Calu3 (cell line): Measurements from ENCODE around the gene PDGFD. TPM values are rescaled to one million over a fixed set of nuclear protein-coding genes. Genes with fewer than 3 reads are reported as not detected.
A peak's percentile ranks its signal among the peaks of the same experiment; 100 is the strongest.

Experiments used
- BruUV-seq: library from RNA; stranded (reverse); fragments of 400-500 nt; replicated peaks from 2 replicates; lab custom pipeline; 2021; lab: Mats Ljungman, UMichigan
- CTCF ChIA-PET: fragments of 300-600 bp; sonication (Branson Sonifier 250); formaldehyde crosslinking; loops from one replicate; lab custom pipeline; 2022; ENCODE audit warnings: antibody characterized with exemption; lab: Charles Lee
- DNase-seq: peaks from one replicate; pipeline ENCODE4 v3.0.0; 2022
- H3K27ac Mint-ChIP-seq: one replicate; pipeline ENCODE4 v1.8.0; 2022; ENCODE audit warnings: mixed read lengths; ENCODE audit not compliant: unreplicated experiment
- H3K27me3 Mint-ChIP-seq: one replicate; pipeline ENCODE4 v1.8.0; 2022; ENCODE audit warnings: mixed read lengths; ENCODE audit not compliant: unreplicated experiment
- H3K36me3 Mint-ChIP-seq: one replicate; pipeline ENCODE4 v1.8.0; 2022; ENCODE audit warnings: mild to moderate bottlenecking, moderate library complexity, mixed read lengths; ENCODE audit not compliant: insufficient read depth, unreplicated experiment
- H3K4me1 Mint-ChIP-seq: one replicate; pipeline ENCODE4 v1.8.0; 2022; ENCODE audit warnings: mild to moderate bottlenecking, low read depth, mixed read lengths; ENCODE audit not compliant: unreplicated experiment
- H3K4me3 Mint-ChIP-seq: one replicate; pipeline ENCODE4 v1.8.0; 2022; ENCODE audit warnings: mild to moderate bottlenecking, low read depth, moderate library complexity, mixed read lengths; ENCODE audit not compliant: unreplicated experiment
- H3K9me3 Mint-ChIP-seq: one replicate; pipeline ENCODE4 v1.8.0; 2022; ENCODE audit warnings: low read depth, mixed read lengths; ENCODE audit not compliant: unreplicated experiment
- CTCF ChIP-seq: fragments of 200-600 bp; IDR thresholded peaks from one replicate; pipeline ENCODE4 v1.8.0; 2022; ENCODE audit warnings: antibody characterized with exemption; ENCODE audit not compliant: unreplicated experiment
- intact Hi-C: fragments of 100-400 bp; cut with micrococcal nuclease; formaldehyde crosslinking; loops from one replicate; pipeline ENCODE4 v1.10.0; 2022; ENCODE audit not compliant: unreplicated experiment
- total RNA-seq: library from RNA; stranded (reverse); gene quantifications from 2 replicates; pipeline ENCODE4 v1.2.3, GENCODE V29; 2022

Gene PDGFD
- total RNA-seq, 1 experiment from 2014 or later, result 5.1 TPM

GRCh38 chr11:103928040-103928801 lies 235.7 kb downstream of the PDGFD start:
- CTCF ChIA-PET, result no interaction called here
- TF ChIP-seq CTCF, result no peak
- no peak for DNase-seq
- Mint-ChIP-seq H3K9me3 (no peaks in the 10 kb centered on the region), H3K4me1 (peaks cover 12% of the 10 kb centered on the region), H3K36me3 (no peaks in the 10 kb centered on the region), H3K4me3 (no peak overlapping the region), H3K27me3 (no peaks in the 10 kb centered on the region), H3K27ac (no peak overlapping the region)
- no TSS peak for BruUV-seq
- intact Hi-C loops, result loop anchor here (5.0 to 10.0 kb wide), 2 partner anchors 224 to 1937 kb away; no protein-coding TSS in a partner anchor

- TF ChIP-seq CTCF, result no peak
- no peaks in the 10 kb centered on the region for H3K9me3 Mint-ChIP-seq
- H3K27ac Mint-ChIP-seq, result no peak overlapping the region
- intact Hi-C loops, result loop anchor here (5.0 to 10.0 kb wide), 2 partner anchors 225 to 1937 kb away; no protein-coding TSS in a partner anchor
- H3K4me1 Mint-ChIP-seq, result peaks cover 18% of the 10 kb centered on the region
- BruUV-seq, result no TSS peak
- no peak overlapping the region for H3K4me3 Mint-ChIP-seq
- no peak for DNase-seq
- CTCF ChIA-PET, result no interaction called here
- no peaks in the 10 kb centered on the region for H3K36me3 Mint-ChIP-seq
- H3K27me3 Mint-ChIP-seq, result no peaks in the 10 kb centered on the region
Measured at GRCh38 chr11:103927535-103927934, 236.4 kb downstream of the PDGFD start.

DNA sequence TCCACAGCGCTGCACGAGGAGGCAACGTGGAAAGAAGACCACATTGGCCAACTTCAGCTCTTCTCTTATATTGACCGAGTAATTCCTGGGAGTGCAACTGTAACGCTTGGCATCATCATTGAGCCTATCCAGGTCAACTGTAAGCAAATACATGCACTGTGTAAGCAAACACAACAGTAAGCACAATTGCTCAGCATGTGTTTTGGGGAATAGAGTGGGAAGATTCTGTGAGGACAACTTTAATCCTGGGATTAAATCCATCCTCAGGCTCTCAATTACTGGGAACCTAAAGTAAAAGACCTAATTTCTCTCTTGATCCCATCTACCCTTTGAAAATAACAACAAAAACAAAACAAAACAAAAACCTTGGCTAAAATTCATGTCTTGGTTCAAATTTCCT lies 237.0 kb downstream of the PDGFD start:
- Mint-ChIP-seq H3K4me1 (peaks cover 24% of the 10 kb centered on the region), H3K4me3 (no peak overlapping the region), H3K9me3 (no peaks in the 10 kb centered on the region), H3K27ac (no peak overlapping the region), H3K36me3 (no peaks in the 10 kb centered on the region), H3K27me3 (no peaks in the 10 kb centered on the region)
- DNase-seq, result no peak
- CTCF ChIA-PET, result no interaction called here
- intact Hi-C loops, result loop anchor here (5.0 to 10.0 kb wide), 2 partner anchors 225 to 1938 kb away; no protein-coding TSS in a partner anchor
- TF ChIP-seq CTCF, result no peak
- no TSS peak for BruUV-seq

GRCh38 chr11:103924166-103925013 lies 239.6 kb downstream of the PDGFD start:
- Mint-ChIP-seq H3K4me3 (no peak overlapping the region), H3K27ac (peak overlapping the region; percentile 62), H3K36me3 (no peaks in the 10 kb centered on the region), H3K4me1 (peaks cover 33% of the 10 kb centered on the region), H3K9me3 (no peaks in the 10 kb centered on the region), H3K27me3 (no peaks in the 10 kb centered on the region)
- CTCF ChIA-PET, result no interaction called here
- DNase-seq, result no peak
- TF ChIP-seq CTCF, result no peak
- intact Hi-C loops, result loop anchor here (5.0 to 10.0 kb wide), 3 partner anchors 117 to 1940 kb away; no protein-coding TSS in a partner anchor
- BruUV-seq, result no TSS peak
